Measurements from ENCODE around the gene MAN2B1. TPM values are rescaled to one million over a fixed set of nuclear protein-coding genes. Genes with fewer than 3 reads are reported as not detected.

Gene MAN2B1
- polyA plus RNA-seq, 2 of the 4 experiments (the other 2 are of a cell fraction): 13.0 to 16.3 TPM

DNA sequence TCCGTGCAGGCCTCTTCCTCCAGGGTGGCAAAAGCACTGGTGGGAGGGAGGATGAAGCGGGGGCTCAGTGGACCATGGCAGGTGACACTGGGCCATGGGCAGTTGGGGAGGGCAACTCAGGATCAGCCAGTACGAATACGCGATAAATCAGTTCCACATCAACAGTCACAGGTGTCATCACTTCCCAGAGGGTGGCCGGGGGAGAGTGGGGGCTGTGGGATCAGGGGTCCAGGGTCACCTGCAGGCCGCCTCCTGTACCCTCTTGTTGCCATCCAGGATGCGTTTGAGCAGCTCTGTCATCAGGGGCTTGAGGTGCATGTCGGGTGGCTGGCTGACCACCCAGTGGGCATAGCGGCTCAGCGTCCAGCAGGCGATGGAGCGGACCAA lies 39.8 kb upstream of the MAN2B1 start:
- ChIA-PET CTCF (interaction anchor here (0.6 kb wide), 1 partner anchor 58 kb away, joined by 4 read pairs; no protein-coding TSS in a partner anchor), POLR2A (no interaction called here)
- Histone ChIP-seq H3K27ac (no peak overlapping the region), H3K4me3 (no peak overlapping the region), H3K9me3 (no peaks in the 10 kb centered on the region), H3K4me1 (no peaks in the 10 kb centered on the region), H3K4me2 (no peak overlapping the region)
- TF ChIP-seq FOSB (CRISPR knock-in tag; IDR thresholded peaks at IDR 0.05) (no peak), HDAC2 (IDR thresholded peaks at IDR 0.05) (no peak), NFE2L2 (conservative IDR thresholded peaks at IDR 0.05; ENCODE audit: low read length) (no peak), HEYL (CRISPR knock-in tag; IDR thresholded peaks at IDR 0.05) (no peak), EHF (CRISPR knock-in tag; IDR thresholded peaks at IDR 0.05) (no peak), ESRRA (IDR thresholded peaks at IDR 0.05; ENCODE audit: borderline replicate concordance, low read length) (no peak), MAZ (IDR thresholded peaks at IDR 0.05; ENCODE audit: borderline replicate concordance, low read depth, low read length) (no peak), TFCP2L1 (CRISPR knock-in tag; IDR thresholded peaks at IDR 0.05) (no peak), RARB (CRISPR knock-in tag; IDR thresholded peaks at IDR 0.05) (no peak), RCOR1 (IDR thresholded peaks at IDR 0.05; ENCODE audit: low read depth, low read length) (no peak)
- TF ChIP-seq, protein P1, sequence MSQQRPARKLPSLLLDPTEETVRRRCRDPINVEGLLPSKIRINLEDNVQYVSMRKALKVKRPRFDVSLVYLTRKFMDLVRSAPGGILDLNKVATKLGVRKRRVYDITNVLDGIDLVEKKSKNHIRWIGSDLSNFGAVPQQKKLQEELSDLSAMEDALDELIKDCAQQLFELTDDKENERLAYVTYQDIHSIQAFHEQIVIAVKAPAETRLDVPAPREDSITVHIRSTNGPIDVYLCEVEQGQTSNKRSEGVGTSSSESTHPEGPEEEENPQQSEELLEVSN (IDR thresholded peaks at IDR 0.05; ENCODE audit: borderline replicate concordance, low read depth): no peak
- WGBS (ENCODE audit: missing lambda C conversion rate): 91% methylated on average over 5 of the region's 13 CpGs
- no peak for FAIRE-seq
- no peak for DNase-seq (ENCODE audit: low read depth in 1 of 2, low spot score in 1 of 2)
- no peak for ATAC-seq

DNA sequence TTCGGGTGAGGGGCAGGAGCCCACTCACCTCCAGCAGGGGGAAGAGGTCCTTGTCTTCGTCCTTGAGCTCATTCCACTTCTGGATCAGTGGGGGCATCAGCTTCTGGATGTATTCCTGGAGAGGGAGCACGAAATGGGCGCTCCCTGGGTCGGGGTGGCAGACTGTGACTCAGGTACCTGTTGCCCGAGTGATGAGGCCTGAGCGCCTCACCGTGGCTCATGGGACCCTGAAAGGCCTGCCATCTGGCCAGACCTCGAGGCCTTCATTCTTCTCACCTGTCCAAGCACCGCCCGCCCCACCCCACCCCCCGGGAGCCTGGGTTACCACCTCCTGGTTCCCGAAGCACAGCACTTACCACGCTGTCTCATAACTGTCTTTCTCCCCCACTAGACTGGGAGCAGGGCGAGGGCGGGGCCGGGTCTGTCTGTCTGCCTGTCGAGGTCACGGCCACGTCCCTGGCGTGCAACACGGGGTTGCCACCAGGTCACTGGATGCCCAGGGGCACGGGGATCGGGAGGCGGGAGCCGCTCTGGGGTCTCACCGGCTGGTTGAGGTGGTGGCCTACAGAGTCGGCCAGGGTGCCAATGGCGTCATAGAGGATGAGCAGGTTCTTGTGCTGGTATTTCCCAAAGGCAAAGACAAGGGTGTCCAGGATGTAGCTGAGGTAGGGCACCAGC lies 39.3 kb upstream of the MAN2B1 start:
- WGBS (ENCODE audit: missing lambda C conversion rate): 96% methylated on average over 16 of the region's 29 CpGs
- ChIA-PET POLR2A (no interaction called here), CTCF (interaction anchor here (0.6 kb wide), 1 partner anchor 58 kb away, joined by 4 read pairs; no protein-coding TSS in a partner anchor)
- FAIRE-seq: no peak
- H3K9me3 ChIP-seq: no peaks in the 10 kb centered on the region
- no peak for DNase-seq (ENCODE audit: low read depth in 1 of 2, low spot score in 1 of 2)
- no peak overlapping the region for H3K27ac ChIP-seq
- no peak for TF ChIP-seq EHMT2 (IDR thresholded peaks at IDR 0.05; ENCODE audit: low read depth)
- no peaks in the 10 kb centered on the region for H3K4me1 ChIP-seq
- ATAC-seq: no peak
- H3K4me3 ChIP-seq: no peak overlapping the region
- no peak overlapping the region for H3K4me2 ChIP-seq

DNA sequence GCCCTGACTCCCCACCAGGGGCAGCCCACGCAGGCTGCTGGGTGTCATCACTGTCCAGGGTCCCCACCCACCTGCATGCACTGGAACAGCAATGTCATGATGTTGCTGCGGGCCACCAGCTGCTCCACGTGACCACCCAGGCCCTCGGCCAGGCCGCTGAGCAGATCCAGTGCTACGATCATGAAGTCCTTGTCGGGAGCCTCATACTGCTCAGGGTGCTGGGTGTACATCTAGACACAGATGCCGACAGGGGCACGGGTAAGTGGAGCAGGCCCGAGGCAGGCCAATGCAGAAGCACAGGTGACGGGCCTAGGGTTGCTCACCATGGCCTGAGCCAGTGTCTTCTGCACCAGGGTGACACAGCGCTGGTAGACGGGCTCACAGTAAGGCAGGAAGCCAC lies 38.6 kb upstream of the MAN2B1 start:
- no peaks in the 10 kb centered on the region for H3K9me3 ChIP-seq
- H3K4me1 ChIP-seq: no peaks in the 10 kb centered on the region
- CTCF ChIA-PET: no interaction called here
- no peak overlapping the region for H3K27ac ChIP-seq
- WGBS (ENCODE audit: missing lambda C conversion rate): 86% methylated on average over 1 of the region's 13 CpGs
- POLR2A ChIA-PET: no interaction called here
- H3K4me3 ChIP-seq: no peak overlapping the region
- no peak for DNase-seq (ENCODE audit: low read depth in 1 of 2, low spot score in 1 of 2)
- FAIRE-seq: no peak
- TF ChIP-seq, protein P2, sequence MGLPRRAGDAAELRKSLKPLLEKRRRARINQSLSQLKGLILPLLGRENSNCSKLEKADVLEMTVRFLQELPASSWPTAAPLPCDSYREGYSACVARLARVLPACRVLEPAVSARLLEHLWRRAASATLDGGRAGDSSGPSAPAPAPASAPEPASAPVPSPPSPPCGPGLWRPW (IDR thresholded peaks at IDR 0.05): no peak
- TF ChIP-seq CHD2 (IDR thresholded peaks at IDR 0.05; ENCODE audit: low read length, partially characterized antibody): no peak
- ATAC-seq: no peak
- H3K4me2 ChIP-seq: no peak overlapping the region

DNA sequence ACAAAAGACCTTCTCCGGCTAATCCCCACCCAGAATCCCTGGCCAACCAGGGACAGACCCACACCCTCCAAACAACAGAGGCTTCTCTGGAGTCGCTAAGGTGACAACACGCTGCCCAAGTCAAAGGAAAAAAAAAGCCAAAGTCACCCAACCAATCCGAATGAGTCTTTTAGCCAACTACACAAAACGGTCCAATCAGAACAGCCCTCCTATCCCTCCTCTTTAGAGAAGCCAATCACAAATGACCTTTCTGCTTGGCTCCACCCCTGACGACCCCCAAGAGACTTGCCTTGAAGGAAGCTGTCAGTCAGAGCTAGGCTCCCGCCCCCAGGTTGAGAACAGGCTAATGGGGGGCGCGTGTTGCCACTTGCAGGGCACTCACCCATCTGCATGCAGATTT lies 36.5 kb upstream of the MAN2B1 start:
- Histone ChIP-seq H3K9me3 (no peaks in the 10 kb centered on the region), H3K4me3 (no peak overlapping the region), H3K27ac (no peak overlapping the region), H3K4me2 (no peak overlapping the region), H3K4me1 (no peaks in the 10 kb centered on the region)
- ChIA-PET POLR2A (no interaction called here), CTCF (interaction anchor here (0.6 to 1.3 kb wide), 2 partner anchors 63 to 122 kb away, joined by 3 to 4 read pairs; no protein-coding TSS in a partner anchor)
- FAIRE-seq (no peak), ATAC-seq (peak in 1 of 2 experiments; percentile 72; a peak in 3 of 6 replicates), DNase-seq (ENCODE audit: low read depth in 1 of 2, low spot score in 1 of 2) (peak in 1 of 2 experiments; percentile 66)
- TF ChIP-seq ZSCAN20 (CRISPR knock-in tag; IDR thresholded peaks at IDR 0.05) (no peak), CHD2 (IDR thresholded peaks at IDR 0.05; ENCODE audit: low read length, partially characterized antibody) (no peak), RFX5 (IDR thresholded peaks at IDR 0.05) (no peak), SREBF2 (IDR thresholded peaks at IDR 0.05) (no peak), RCOR1 (IDR thresholded peaks at IDR 0.05; ENCODE audit: low read depth, low read length) (no peak), TFCP2L1 (CRISPR knock-in tag; IDR thresholded peaks at IDR 0.05) (no peak), HDAC2 (IDR thresholded peaks at IDR 0.05) (no peak), NFE2L2 (conservative IDR thresholded peaks at IDR 0.05; ENCODE audit: low read length) (no peak), FOSB (CRISPR knock-in tag; IDR thresholded peaks at IDR 0.05) (no peak)
- 76% methylated on average over 9 of the region's 9 CpGs for WGBS (ENCODE audit: missing lambda C conversion rate)

All from A549 (cell line).